Peyer's patch (tissue), 4 donors: ENCODE results near the gene GNAI1.

ENCODE experiments used
- POLR2A ChIP-seq, 2 donors: fragments of 450-650 bp; IDR thresholded peaks; one replicate each; pipeline ENCODE4 v1.5.1; 2017; ENCODE audit warnings: antibody characterized with exemption in 2 of 2, mild to moderate bottlenecking in 2 of 2, moderate library complexity in 2 of 2
- TF ChIP-seq, protein P1 (sequence below), 6 experiments: fragments of 450-650 bp in 4 of 6; fragments of 200-600 bp in 2 of 6; sonication (generic) in 1 of 6; IDR thresholded peaks; one replicate each; pipeline ENCODE4 v1.5.1; 2017 to 2019; ENCODE audit warnings: antibody characterized with exemption in 6 of 6, mild to moderate bottlenecking in 3 of 6, moderate library complexity in 1 of 6

DNA sequence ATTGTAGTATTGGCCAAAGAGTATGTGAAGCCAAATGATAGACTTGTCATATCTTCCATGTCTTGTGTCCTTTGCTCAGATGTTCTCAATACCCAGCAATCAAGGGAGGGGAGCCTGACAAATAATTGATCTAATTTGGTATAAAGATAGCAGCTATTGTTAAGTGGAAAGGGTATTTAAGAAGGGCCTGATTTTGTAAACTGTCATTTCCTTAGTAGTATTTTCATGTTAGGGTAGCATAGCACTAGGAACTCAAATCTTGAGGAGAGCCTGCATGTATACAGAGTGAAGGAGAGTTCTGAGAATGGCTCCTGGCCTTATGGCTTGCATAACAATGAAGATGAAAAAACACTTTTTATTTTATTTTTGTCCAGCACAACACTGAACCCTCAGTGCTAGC, 53.1 kb downstream of the GNAI1 start:
- TF ChIP-seq, protein P1, sequence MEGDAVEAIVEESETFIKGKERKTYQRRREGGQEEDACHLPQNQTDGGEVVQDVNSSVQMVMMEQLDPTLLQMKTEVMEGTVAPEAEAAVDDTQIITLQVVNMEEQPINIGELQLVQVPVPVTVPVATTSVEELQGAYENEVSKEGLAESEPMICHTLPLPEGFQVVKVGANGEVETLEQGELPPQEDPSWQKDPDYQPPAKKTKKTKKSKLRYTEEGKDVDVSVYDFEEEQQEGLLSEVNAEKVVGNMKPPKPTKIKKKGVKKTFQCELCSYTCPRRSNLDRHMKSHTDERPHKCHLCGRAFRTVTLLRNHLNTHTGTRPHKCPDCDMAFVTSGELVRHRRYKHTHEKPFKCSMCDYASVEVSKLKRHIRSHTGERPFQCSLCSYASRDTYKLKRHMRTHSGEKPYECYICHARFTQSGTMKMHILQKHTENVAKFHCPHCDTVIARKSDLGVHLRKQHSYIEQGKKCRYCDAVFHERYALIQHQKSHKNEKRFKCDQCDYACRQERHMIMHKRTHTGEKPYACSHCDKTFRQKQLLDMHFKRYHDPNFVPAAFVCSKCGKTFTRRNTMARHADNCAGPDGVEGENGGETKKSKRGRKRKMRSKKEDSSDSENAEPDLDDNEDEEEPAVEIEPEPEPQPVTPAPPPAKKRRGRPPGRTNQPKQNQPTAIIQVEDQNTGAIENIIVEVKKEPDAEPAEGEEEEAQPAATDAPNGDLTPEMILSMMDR (IDR thresholded peaks at IDR 0.05), result no peak
- TF ChIP-seq POLR2A (IDR thresholded peaks at IDR 0.05), result no peak
